AG04449 (cell line): ENCODE data around the gene OXGR1.
"Not testable (repeated sequence)": the region's sequence is repeated elsewhere in the genome, so short reads cannot be mapped to it uniquely, and the experiment has no call there.

Experiments used
- CTCF ChIA-PET: fragments of 350-600 bp; formaldehyde crosslinking; extraction: SDS; loops from one replicate; lab custom pipeline; 2021; ENCODE audit warnings: antibody characterized with exemption; lab: Yijun Ruan, JAX
- POLR2A ChIA-PET: fragments of 400-600, 350-600 bp; formaldehyde crosslinking; extraction: SDS; loops from one replicate; lab custom pipeline; 2020; ENCODE audit warnings: antibody characterized with exemption, inconsistent platforms; lab: Yijun Ruan, JAX
- DNase-seq: peaks from one replicate; pipeline ENCODE4 v3.0.0-alpha.2; 2010; ENCODE audit warnings: low read depth, low spot score
- H3K4me3 ChIP-seq: 2 replicates; pipeline ENCODE4 v1.5.1; 2011; ENCODE audit warnings: low read depth, mild to moderate bottlenecking, control low read depth, low read length
- TF ChIP-seq, protein P1 (sequence below): IDR thresholded peaks from one replicate; pipeline ENCODE4 v1.5.1; 2011; ENCODE audit warnings: mild to moderate bottlenecking, moderate library complexity, low read length, control low read depth, inconsistent platforms; ENCODE audit not compliant: insufficient read depth; ENCODE audit errors: missing control alignments

Gene OXGR1

GRCh38 chr13:97026531-97027161 lies 32.4 kb upstream of the OXGR1 start:
- CTCF ChIA-PET: interaction anchor here (0.7 to 1.0 kb wide), 2 partner anchors 8 to 14 kb away, joined by 4 read pairs; no protein-coding TSS in a partner anchor
- H3K4me3 ChIP-seq: no peak overlapping the region
- no peak for DNase-seq
- TF ChIP-seq, protein P1, sequence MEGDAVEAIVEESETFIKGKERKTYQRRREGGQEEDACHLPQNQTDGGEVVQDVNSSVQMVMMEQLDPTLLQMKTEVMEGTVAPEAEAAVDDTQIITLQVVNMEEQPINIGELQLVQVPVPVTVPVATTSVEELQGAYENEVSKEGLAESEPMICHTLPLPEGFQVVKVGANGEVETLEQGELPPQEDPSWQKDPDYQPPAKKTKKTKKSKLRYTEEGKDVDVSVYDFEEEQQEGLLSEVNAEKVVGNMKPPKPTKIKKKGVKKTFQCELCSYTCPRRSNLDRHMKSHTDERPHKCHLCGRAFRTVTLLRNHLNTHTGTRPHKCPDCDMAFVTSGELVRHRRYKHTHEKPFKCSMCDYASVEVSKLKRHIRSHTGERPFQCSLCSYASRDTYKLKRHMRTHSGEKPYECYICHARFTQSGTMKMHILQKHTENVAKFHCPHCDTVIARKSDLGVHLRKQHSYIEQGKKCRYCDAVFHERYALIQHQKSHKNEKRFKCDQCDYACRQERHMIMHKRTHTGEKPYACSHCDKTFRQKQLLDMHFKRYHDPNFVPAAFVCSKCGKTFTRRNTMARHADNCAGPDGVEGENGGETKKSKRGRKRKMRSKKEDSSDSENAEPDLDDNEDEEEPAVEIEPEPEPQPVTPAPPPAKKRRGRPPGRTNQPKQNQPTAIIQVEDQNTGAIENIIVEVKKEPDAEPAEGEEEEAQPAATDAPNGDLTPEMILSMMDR: no peak
- POLR2A ChIA-PET: no interaction called here

DNA sequence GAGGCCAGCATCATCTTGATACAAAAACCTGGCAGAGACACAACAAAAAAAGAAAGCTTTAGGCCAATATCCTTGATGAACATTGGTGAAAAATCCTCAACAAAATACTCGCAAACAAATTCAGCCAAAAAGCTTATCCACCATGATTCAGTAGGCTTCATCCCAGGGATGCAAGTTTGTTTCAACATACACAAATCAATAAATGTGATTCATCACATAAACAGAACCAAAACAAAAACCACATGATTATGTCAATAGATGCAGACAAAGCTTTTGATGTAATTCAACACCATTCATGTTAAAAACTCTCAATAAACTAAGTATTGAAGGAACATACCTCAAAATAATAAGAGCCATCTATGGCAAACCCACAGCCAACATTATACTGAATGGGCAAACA lies 29.5 kb upstream of the OXGR1 start:
- DNase-seq, POLR2A ChIA-PET, H3K4me3 ChIP-seq: not testable (repeated sequence)
- CTCF ChIA-PET: interaction anchor here (1.5 kb wide), 1 partner anchor 86 kb away, joined by 5 read pairs; no protein-coding TSS in a partner anchor

DNA sequence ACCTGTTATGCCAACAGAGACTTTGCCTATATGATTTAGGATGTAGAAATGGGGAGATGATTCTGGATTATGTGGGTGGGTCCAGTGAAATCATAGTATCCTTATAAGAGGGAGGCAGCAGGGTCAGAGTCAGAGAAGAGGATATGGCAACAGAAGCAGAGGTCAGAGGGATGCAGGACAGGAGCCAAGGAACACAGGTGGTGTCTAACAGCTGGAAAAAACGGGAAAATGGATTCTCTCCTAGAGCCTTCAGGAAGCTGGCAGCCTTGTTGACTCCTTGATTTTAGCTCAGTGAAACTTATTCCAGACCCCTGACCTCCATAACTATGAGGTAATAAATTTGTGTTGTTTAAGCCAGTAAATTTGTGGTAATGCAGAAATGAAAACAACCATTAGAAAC lies 28.8 kb upstream of the OXGR1 start:
- DNase-seq: no peak
- TF ChIP-seq, protein P1: no peak
- H3K4me3 ChIP-seq: no peak overlapping the region
- ChIA-PET CTCF (no interaction called here), POLR2A (no interaction called here)

GRCh38 chr13:97021241-97021640 lies 27.0 kb upstream of the OXGR1 start:
- TF ChIP-seq, protein P1: no peak
- DNase-seq: no peak
- H3K4me3 ChIP-seq: no peak overlapping the region
- POLR2A ChIA-PET: no interaction called here
- CTCF ChIA-PET: interaction anchor here (0.9 kb wide), 1 partner anchor 780 kb away, joined by 3 read pairs; no protein-coding TSS in a partner anchor

DNA sequence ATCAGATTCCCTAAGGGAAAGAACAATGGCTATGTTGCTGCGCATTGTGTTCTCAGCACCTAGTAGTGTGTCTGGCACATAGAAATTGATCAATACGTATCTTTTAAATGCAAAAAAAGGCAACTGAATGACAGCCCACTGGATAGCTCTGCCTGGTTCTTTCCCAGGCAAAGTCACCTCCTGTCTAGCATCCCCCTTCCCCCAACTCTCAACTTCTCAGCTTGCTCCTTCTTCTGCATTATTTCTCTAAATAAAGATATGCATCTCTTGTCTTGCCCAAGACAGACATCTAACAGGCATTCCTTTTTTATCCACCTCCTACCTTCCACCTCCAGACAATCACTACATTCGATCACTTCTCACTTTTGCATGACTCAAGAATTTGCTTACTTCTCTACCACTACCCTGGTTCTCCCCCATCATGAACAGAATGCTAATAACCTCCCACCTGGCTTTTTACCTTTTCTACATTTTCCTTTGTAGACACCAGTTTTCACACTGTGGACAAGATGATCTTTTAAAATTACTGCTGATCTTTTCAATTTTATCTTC lies 26.5 kb upstream of the OXGR1 start:
- DNase-seq: no peak
- TF ChIP-seq, protein P1: no peak
- ChIA-PET CTCF (interaction anchor here (0.9 to 1.5 kb wide), 2 partner anchors 21 to 781 kb away, joined by 3 read pairs; no protein-coding TSS in a partner anchor), POLR2A (no interaction called here)
- H3K4me3 ChIP-seq: no peak overlapping the region

GRCh38 chr13:97020194-97020593 lies 25.9 kb upstream of the OXGR1 start:
- CTCF ChIA-PET: interaction anchor here (0.9 to 2.9 kb wide), 3 partner anchors 17 to 781 kb away, joined by 3 to 9 read pairs (median 3); no protein-coding TSS in a partner anchor
- POLR2A ChIA-PET: no interaction called here
- TF ChIP-seq, protein P1: no peak
- H3K4me3 ChIP-seq: no peak overlapping the region
- no peak for DNase-seq
